H1 (cell line): ENCODE measurements around the gene CD44. TPM values are rescaled to one million over a fixed set of nuclear protein-coding genes. Genes with fewer than 3 reads are reported as not detected.

Source experiments
- CTCF ChIA-PET: fragments of 300-600 bp; sonication (Branson Sonifier 250); formaldehyde crosslinking; loops from one replicate; lab custom pipeline; 2021; ENCODE audit not compliant: partially characterized antibody; lab: Charles Lee
- POLR2A ChIA-PET: fragments of 300-600 bp; sonication (Branson Sonifier 250); formaldehyde crosslinking; loops from one replicate; lab custom pipeline; 2021; ENCODE audit warnings: inconsistent platforms; ENCODE audit not compliant: partially characterized antibody; lab: Charles Lee
- DNase-seq, 2 experiments: peaks; one replicate each; pipeline versions ENCODE4 v3.0.0 to v3.0.0-alpha.2; 2010 to 2022; ENCODE audit warnings: low spot score in 2 of 2, low read depth in 1 of 2, mixed read lengths in 1 of 2
- FAIRE-seq: peaks from 2 replicates; lab custom pipeline; 2011; peaks lifted over from hg19 to GRCh38; lab: Jason Lieb, UNC
- H2AFZ ChIP-seq: 2 replicates; pipeline ENCODE4 v1.8.1; 2012; ENCODE audit warnings: low read length, inconsistent platforms
- H2AK5ac ChIP-seq: 2 replicates; pipeline ENCODE4 v1.6.1; 2013; ENCODE audit warnings: low read depth, low read length
- H2BK120ac ChIP-seq: replicated peaks from 2 replicates; pipeline ENCODE3; 2013; ENCODE audit warnings: low read depth, low read length, inconsistent platforms
- H2BK12ac ChIP-seq: 2 replicates; pipeline ENCODE4 v1.6.1; 2013; ENCODE audit warnings: low read depth, low read length
- H2BK15ac ChIP-seq: 2 replicates; pipeline ENCODE4 v1.6.1; 2013; ENCODE audit warnings: low read length
- H2BK20ac ChIP-seq: 2 replicates; pipeline ENCODE4 v1.6.1; 2013; ENCODE audit warnings: low read length
- H2BK5ac ChIP-seq: 2 replicates; pipeline ENCODE4 v1.6.1; 2013; ENCODE audit warnings: low read depth, low read length
- H3K14ac ChIP-seq: 2 replicates; pipeline ENCODE4 v1.6.1; 2013; ENCODE audit warnings: inconsistent platforms; ENCODE audit not compliant: insufficient read length
- H3K18ac ChIP-seq: 2 replicates; pipeline ENCODE4 v1.6.1; 2013; ENCODE audit warnings: low read length; ENCODE audit errors: extremely low read depth
- H3K23ac ChIP-seq: 2 replicates; pipeline ENCODE4 v1.6.1; 2013; ENCODE audit warnings: inconsistent platforms; ENCODE audit not compliant: insufficient read length
- H3K23me2 ChIP-seq: 2 replicates; pipeline ENCODE4 v1.6.1; 2013; ENCODE audit warnings: low read depth, low read length
- H3K27ac ChIP-seq: 2 replicates; pipeline ENCODE4 v1.6.1; 2011; ENCODE audit warnings: low read depth, low read length, inconsistent platforms
- H3K27me3 ChIP-seq, 4 experiments: replicated peaks in 1 of 4; 1 replicate in 1 of 4; 2 replicates in 3 of 4; pipeline versions ENCODE4 v1.6.1 to v1.8.1; 2011 to 2013; ENCODE audit warnings: low read length in 3 of 4, mild to moderate bottlenecking in 3 of 4, inconsistent platforms in 2 of 4, mixed read lengths in 2 of 4, moderate library complexity in 1 of 4; ENCODE audit not compliant: control insufficient read depth in 3 of 4, insufficient read depth in 3 of 4; ENCODE audit errors: extremely low read depth in 1 of 4
- H3K36me3 ChIP-seq, 4 experiments: 2 replicates each; pipeline versions ENCODE4 v1.6.1 to v1.8.1; 2011 to 2013; ENCODE audit warnings: mild to moderate bottlenecking in 4 of 4, low read length in 3 of 4, moderate library complexity in 2 of 4, control low read depth in 1 of 4, inconsistent platforms in 1 of 4; ENCODE audit not compliant: insufficient read depth in 4 of 4, control insufficient read depth in 2 of 4
- H3K4ac ChIP-seq: replicated peaks from 2 replicates; pipeline ENCODE3; 2013; ENCODE audit warnings: low read length, low read depth, mixed read lengths, inconsistent platforms; ENCODE audit not compliant: insufficient read length
- H3K4me1 ChIP-seq, 4 experiments: replicated peaks in 1 of 4; 1 replicate in 1 of 4; 2 replicates in 3 of 4; pipeline versions ENCODE4 v1.6.1 to v1.8.1; 2011 to 2013; ENCODE audit warnings: low read length in 3 of 4, inconsistent platforms in 2 of 4, mixed read lengths in 1 of 4; ENCODE audit not compliant: insufficient read depth in 4 of 4, control insufficient read depth in 3 of 4
- H3K4me2 ChIP-seq, 2 experiments: 2 replicates each; pipeline versions ENCODE4 v1.6.1 to v1.8.1; 2011 to 2013; ENCODE audit warnings: low read depth in 2 of 2, low read length in 2 of 2, control low read depth in 1 of 2, inconsistent platforms in 1 of 2, mild to moderate bottlenecking in 1 of 2; ENCODE audit not compliant: insufficient read depth in 1 of 2
- H3K4me3 ChIP-seq, 4 experiments: fragments of 200-600, 300-600 bp in 1 of 4; sonication (generic), shearing (Covaris generic), sonication (Bioruptor Twin) in 1 of 4; 2 replicates each; pipeline versions ENCODE4 v1.5.1 to v1.8.1; 2011 to 2016; ENCODE audit warnings: low read length in 4 of 4, low read depth in 3 of 4, control low read depth in 2 of 4, inconsistent platforms in 2 of 4, mild to moderate bottlenecking in 2 of 4, mixed read lengths in 1 of 4, moderate library complexity in 1 of 4; ENCODE audit not compliant: insufficient read depth in 2 of 4; ENCODE audit errors: extremely low read depth in 1 of 4
- H3K56ac ChIP-seq: replicated peaks from 2 replicates; pipeline ENCODE3; 2013; ENCODE audit warnings: low read depth, mild to moderate bottlenecking, mixed read lengths, low read length, inconsistent platforms; ENCODE audit not compliant: insufficient read length
- H3K79me1 ChIP-seq: 2 replicates; pipeline ENCODE4 v1.6.1; 2013; ENCODE audit warnings: low read depth, low read length, control low read depth
- H3K79me2 ChIP-seq, 2 experiments: 2 replicates each; pipeline versions ENCODE4 v1.6.1 to v1.8.1; 2012 to 2013; ENCODE audit warnings: low read length in 2 of 2, mild to moderate bottlenecking in 2 of 2, inconsistent platforms in 1 of 2; ENCODE audit not compliant: insufficient read depth in 2 of 2, control insufficient read depth in 1 of 2
- H3K9ac ChIP-seq, 4 experiments: replicated peaks in 1 of 4; 1 replicate in 1 of 4; 2 replicates in 3 of 4; pipeline versions ENCODE4 v1.6.1 to v1.8.1; 2011 to 2013; ENCODE audit warnings: low read depth in 3 of 4, low read length in 3 of 4, control low read depth in 2 of 4, mild to moderate bottlenecking in 2 of 4, moderate library complexity in 2 of 4, inconsistent platforms in 1 of 4; ENCODE audit errors: extremely low read depth in 1 of 4
- H3K9me3 ChIP-seq, 2 experiments: 2 replicates each; pipeline versions ENCODE4 v1.6.1 to v1.8.1; 2012 to 2013; ENCODE audit warnings: mild to moderate bottlenecking in 2 of 2, moderate library complexity in 2 of 2, control low read depth in 1 of 2, inconsistent platforms in 1 of 2, low read depth in 1 of 2, low read length in 1 of 2, mixed read lengths in 1 of 2; ENCODE audit not compliant: insufficient read depth in 2 of 2
- H4K20me1 ChIP-seq, 2 experiments: replicated peaks in 1 of 2; 2 replicates each; pipeline versions ENCODE3 to v1.8.1; 2011 to 2013; ENCODE audit warnings: inconsistent platforms in 2 of 2, low read length in 2 of 2, mild to moderate bottlenecking in 1 of 2; ENCODE audit not compliant: insufficient read depth in 2 of 2, control insufficient read depth in 1 of 2
- H4K5ac ChIP-seq: 2 replicates; pipeline ENCODE4 v1.6.1; 2013; ENCODE audit warnings: low read length, low read depth, mixed read lengths, inconsistent platforms; ENCODE audit not compliant: insufficient read length
- H4K8ac ChIP-seq: 2 replicates; pipeline ENCODE4 v1.8.0; 2013; ENCODE audit warnings: mild to moderate bottlenecking, moderate library complexity, low read length, inconsistent platforms; ENCODE audit not compliant: insufficient read depth; ENCODE audit errors: extremely low read depth
- H4K91ac ChIP-seq: replicated peaks from 2 replicates; pipeline ENCODE3; 2013; ENCODE audit warnings: low read length, mixed read lengths, inconsistent platforms; ENCODE audit not compliant: insufficient read length
- CEBPB ChIP-seq: IDR thresholded peaks from 2 replicates; pipeline ENCODE4 v1.6.1; 2012; ENCODE audit warnings: low read depth, low read length
- EP300 ChIP-seq, 2 experiments: IDR thresholded peaks; 1 replicate in 1 of 2; 2 replicates in 1 of 2; pipeline ENCODE4 v1.6.1; 2011 to 2012; ENCODE audit warnings: low read depth in 2 of 2, low read length in 2 of 2, mild to moderate bottlenecking in 2 of 2, borderline replicate concordance in 1 of 2, inconsistent platforms in 1 of 2, moderate library complexity in 1 of 2
- polyA plus RNA-seq, 7 experiments: library from polyadenylated mRNA; depleted of rRNA in 3 of 7; stranded (reverse) in 5 of 7; unstranded in 2 of 7; fragments of >200 nt in 5 of 7; fragments of 200-250 nt in 2 of 7; gene quantifications; 1 replicate in 5 of 7; 2 replicates in 1 of 7; 4 replicates in 1 of 7; pipeline versions ENCODE4 v1.2.1 to v1.2.3, GENCODE V29; 2011 to 2013; ENCODE audit warnings: missing spikeins in 2 of 7, mixed read lengths in 2 of 7
- total RNA-seq: library from RNA; stranded (reverse); fragmentation: NEBNext Ultra II Directional; extraction: Animal tissue kit (Norgen Biotek cat#: 25700); gene quantifications from 2 replicates; pipeline ENCODE4 v1.2.1, GENCODE V29; 2021
- TF ChIP-seq, protein P1 (sequence below): IDR thresholded peaks from 2 replicates; pipeline ENCODE4 v1.6.1; 2012; ENCODE audit warnings: inconsistent platforms

The CD44 gene
- total and polyA plus RNA-seq, 2 of the 8 experiments (the other 6 are each of a cell fraction or from before 2014, with no cell fraction given), result 11.8 to 13.7 TPM

- H3K23ac ChIP-seq, result no peak overlapping the region
- no peaks in the 10 kb centered on the region for H3K27me3 ChIP-seq
- no peak overlapping the region for H3K27ac ChIP-seq
- H3K4ac ChIP-seq, result no peak overlapping the region
- FAIRE-seq (no peak), DNase-seq (no peak)
- H2BK120ac ChIP-seq, result no peak overlapping the region
- H2BK15ac ChIP-seq, result no peak overlapping the region
- H3K23me2 ChIP-seq, result no peaks in the 10 kb centered on the region; the same call in 1 of the 2 replicates
- H3K36me3 ChIP-seq, result no peaks in the 10 kb centered on the region
- no peak overlapping the region for H3K18ac ChIP-seq
- no peaks in the 10 kb centered on the region for H4K20me1 ChIP-seq
- H3K4me3 ChIP-seq, result no peak overlapping the region
- CTCF ChIA-PET, result no interaction called here
- H2BK12ac ChIP-seq, result no peak overlapping the region
- H4K91ac ChIP-seq, result no peak overlapping the region
- H2AK5ac ChIP-seq, result no peak overlapping the region
- peaks cover 0 to 11% of the 10 kb centered on the region in 2 experiments; a peak in 1 of 4 replicates for H3K9me3 ChIP-seq
- H3K79me1 ChIP-seq, result no peaks in the 10 kb centered on the region
- no peak overlapping the region for H2AFZ ChIP-seq
- H2BK5ac ChIP-seq, result no peak overlapping the region
- H4K8ac ChIP-seq, result no peak overlapping the region; the same call in 1 of the 2 replicates
- H3K14ac ChIP-seq, result no peak overlapping the region
- H3K9ac ChIP-seq, result no peak overlapping the region
- no peaks in the 10 kb centered on the region for H3K79me2 ChIP-seq
- H3K4me2 ChIP-seq, result no peak overlapping the region
- no peaks in the 10 kb centered on the region for H3K4me1 ChIP-seq
- POLR2A ChIA-PET, result no interaction called here
- no peak overlapping the region for H3K56ac ChIP-seq
- H2BK20ac ChIP-seq, result no peak overlapping the region
- H4K5ac ChIP-seq, result no peak overlapping the region
- TF ChIP-seq CEBPB (no peak), EP300 (IDR thresholded peaks at IDR 0.05; ENCODE audit: borderline replicate concordance in 1 of 2, low read depth in 2 of 2, low read length in 2 of 2) (no peak)
- TF ChIP-seq, protein P1, sequence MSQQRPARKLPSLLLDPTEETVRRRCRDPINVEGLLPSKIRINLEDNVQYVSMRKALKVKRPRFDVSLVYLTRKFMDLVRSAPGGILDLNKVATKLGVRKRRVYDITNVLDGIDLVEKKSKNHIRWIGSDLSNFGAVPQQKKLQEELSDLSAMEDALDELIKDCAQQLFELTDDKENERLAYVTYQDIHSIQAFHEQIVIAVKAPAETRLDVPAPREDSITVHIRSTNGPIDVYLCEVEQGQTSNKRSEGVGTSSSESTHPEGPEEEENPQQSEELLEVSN, result no peak
These were observed 29.9 kb upstream of the CD44 start for GRCh38 chr11:35109041-35109440.
